Limb (tissue), 2 donors: ENCODE measurements around the gene MAML3.

Experiments used
- DNase-seq, 2 donors: peaks; one replicate each; pipeline ENCODE4 v3.0.0-alpha.2; 2016; ENCODE audit errors: extremely low spot score in 2 of 2

Gene MAML3

GRCh38 chr4:139844459-139845036 lies 309.4 kb downstream of the MAML3 start:
- DNase-seq: no peak

DNA sequence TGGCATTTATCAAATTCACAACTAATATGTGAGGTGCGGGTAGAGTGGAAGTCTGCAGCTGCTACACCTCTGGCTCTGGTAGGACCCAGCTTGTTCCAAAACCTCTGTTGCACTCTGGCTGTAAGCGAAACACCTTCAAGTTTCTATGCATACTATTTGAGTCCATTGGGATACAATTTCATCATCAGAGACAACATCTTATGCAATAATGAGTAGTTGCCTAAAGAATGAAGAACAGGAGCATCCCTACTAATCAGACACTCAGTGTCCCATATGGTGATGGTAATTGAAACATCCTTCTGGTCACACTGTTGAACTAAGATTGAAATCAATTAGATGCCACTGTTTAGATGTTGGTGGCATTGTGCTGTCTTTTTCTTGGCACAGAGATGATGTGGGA lies 309.9 kb downstream of the MAML3 start:
- no peak for DNase-seq

GRCh38 chr4:139843641-139844040 lies 310.3 kb downstream of the MAML3 start:
- no peak for DNase-seq

GRCh38 chr4:139841464-139842195 lies 312.4 kb downstream of the MAML3 start:
- no peak for DNase-seq

DNA sequence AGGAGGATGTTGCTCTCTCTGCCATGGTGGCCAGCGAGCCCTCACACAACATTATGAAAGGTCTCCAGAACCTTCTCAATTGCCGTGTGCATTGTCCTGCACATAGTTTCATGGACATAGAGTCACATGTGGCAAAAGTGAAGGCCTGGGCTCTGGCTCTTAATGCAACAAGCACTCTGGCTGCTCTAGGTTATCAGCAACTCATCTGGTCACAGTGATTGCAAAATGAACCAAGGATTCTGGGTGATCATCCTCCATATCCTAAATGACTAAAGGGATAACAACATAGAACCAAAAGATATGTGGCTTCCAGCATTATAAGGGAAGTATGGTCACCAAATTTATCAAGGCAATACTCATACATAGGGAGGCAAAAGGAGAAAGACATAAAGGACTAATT lies 313.2 kb downstream of the MAML3 start:
- DNase-seq: no peak

DNA sequence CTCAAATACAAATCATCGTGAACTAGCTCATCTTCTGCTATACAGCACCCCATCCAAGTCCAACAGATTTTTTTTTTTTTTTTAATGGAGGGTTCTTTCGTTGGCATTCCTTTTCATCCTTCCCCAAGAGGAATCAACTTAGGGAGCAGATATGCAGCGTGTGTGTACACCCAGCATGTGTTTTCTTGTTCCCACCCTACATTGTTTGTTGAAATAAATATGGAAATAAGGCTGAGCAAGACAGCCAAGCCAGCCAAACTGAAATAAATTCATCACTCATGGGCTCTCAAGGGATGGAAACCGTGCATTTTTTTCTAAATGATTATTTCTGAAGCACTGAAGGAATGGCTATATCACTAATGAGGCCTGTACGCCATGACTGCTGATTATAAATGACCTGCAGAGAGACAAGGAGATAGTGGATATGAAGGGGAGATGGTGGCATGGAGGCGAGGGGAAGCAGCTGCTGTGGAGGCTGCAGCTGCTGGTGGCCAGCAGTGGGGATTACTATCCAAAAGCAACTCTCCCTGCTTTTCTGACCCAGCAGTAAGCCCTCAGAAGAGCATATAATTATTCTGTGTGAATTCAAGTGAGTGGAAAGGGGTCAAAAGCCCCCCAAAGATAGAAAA lies 314.5 kb downstream of the MAML3 start:
- DNase-seq: no peak

- DNase-seq: no peak
These were observed 315.2 kb downstream of the MAML3 start for GRCh38 chr4:139838811-139839210.

DNA sequence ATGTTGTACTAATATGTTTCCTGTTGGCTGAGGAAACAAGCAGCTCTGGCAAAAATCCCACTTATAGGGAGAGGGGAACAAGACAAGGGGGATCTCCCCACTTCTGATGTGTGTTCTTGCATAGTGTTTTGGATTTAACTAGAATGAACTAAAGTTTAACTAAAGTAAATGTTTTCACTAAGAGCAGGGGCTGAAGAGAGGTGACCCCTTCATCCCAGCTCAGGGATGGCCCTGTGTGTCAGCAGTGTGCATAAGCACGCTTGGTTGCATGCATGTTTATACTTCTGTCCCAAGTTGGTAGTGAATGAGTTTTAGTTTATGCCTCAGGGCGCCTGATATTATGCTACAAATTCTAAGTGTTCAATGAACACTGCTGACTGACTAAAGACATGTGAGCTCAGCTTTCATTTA lies 319.0 kb downstream of the MAML3 start:
- DNase-seq: no peak

DNA sequence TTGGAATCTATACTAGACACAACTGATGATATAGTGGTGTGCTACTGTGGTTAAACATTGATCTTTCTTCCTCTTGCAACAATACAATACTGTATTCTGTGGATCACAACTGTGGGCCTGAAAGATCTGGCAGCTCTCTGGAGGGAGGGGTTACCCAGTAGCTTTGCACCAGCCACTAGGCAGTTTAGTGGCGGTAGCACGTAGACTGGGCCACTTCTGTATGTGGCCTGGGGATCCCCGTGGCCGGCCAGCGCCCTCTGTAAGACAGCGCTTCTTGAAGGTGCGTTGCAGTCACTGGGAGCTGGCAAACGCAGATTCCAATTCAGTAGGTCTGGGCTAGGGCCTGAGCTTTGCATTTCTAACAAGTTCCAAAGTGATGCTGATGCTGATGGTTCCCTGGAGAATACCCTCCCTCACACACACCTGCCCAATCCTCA lies 319.7 kb downstream of the MAML3 start:
- no peak for DNase-seq

GRCh38 chr4:139833151-139833910 lies 320.7 kb downstream of the MAML3 start:
- DNase-seq: peak in 1 of 2 donors; percentile 58

DNA sequence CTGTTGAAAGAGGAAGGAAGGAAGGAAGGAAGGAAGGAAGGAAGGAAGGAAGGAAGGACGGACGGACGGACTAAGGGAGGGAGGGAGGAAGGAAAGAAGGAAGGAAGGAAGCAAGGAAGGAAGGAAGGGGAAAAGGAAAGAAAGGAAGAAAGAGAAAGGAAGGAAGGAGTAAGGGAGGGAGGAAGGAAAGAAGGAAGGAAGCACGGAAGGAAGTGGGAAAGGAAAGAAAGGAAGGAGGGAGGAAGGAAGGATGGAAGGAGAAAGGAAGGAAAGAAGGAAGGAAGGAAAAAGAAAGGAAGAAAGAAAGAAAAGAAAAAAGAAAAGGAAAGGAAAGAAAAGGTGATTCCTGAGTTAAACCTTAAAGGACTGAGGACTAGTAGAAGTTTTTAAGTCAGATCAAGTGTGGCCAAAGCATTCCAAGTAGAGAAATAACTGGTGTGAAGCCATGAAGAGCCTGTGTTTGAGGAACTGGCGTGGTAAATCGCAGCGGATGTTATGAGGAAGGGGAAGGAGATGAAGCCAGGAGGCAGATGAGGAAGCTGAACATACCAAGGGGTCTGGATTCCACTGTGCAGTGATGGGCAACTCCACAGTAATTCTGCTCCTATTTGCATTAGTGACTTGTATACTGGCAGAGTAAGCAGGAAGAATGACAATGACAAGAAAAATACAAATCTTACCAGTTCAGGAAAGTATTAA lies 324.9 kb downstream of the MAML3 start:
- DNase-seq: no peak

DNA sequence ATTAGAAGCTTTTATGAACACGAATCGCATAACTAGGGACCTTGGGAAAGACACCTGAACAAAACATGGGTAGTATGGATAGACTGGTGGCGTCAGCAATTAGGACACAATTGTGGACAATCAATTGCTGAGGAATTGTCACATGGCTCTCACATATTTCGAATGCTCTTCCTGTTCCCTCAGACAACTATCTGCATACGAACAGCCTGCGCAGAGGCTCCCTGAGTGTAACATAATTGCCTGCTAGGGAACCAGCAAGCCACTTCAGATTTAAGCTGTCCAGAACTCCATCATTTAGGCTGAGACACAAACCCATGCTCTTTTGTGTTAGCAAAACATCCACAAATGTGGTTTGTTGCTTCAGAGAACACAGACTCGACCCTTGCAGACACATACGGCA lies 327.6 kb downstream of the MAML3 start:
- DNase-seq: no peak

DNA sequence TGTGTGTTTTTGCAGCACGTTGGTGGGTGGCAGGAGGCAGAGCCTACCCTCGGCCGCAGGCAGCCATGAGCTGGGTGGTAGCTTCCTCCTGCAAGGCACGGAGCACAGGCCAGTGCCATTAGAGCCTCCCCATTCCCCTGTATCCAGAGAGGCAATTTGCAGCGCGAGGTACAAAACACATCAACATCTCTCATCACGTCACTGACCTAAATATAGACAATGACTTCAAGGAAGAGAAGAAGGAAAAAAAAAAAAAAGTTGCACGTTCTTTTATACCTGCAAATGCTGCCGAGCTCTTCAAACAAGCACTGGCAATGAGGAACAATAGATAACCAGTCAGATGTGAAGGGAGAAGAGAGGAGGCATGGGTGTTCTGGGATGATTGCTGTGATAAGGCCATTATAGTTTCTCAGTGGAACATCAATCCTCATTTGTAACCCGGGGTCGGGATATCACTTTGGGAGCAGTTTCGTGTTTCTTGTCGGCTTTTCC lies 328.4 kb downstream of the MAML3 start:
- DNase-seq: no peak

- DNase-seq: no peak
These were observed 329.0 kb downstream of the MAML3 start for GRCh38 chr4:139824882-139825522.

DNA sequence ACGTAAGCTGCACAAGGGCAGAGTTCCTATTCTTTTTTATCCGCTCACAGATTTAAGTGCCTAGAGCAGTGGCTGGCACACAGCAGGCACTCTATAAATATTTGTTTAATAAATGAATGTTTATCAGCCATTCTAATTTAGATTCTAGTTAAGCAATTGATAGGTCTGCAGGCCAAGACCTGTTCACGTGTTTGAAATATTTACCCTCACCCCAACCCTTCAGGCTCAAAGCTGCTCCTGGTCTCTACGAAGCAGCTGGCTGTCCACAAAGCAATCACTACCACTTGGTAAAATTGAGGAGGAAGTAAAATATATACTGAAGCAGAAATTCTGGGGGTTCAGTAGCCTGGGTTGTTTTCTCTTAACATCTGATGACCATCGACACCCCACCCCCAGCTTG lies 330.2 kb downstream of the MAML3 start:
- no peak for DNase-seq

- DNase-seq: no peak
These were observed 330.6 kb downstream of the MAML3 start for GRCh38 chr4:139823345-139823744.

DNA sequence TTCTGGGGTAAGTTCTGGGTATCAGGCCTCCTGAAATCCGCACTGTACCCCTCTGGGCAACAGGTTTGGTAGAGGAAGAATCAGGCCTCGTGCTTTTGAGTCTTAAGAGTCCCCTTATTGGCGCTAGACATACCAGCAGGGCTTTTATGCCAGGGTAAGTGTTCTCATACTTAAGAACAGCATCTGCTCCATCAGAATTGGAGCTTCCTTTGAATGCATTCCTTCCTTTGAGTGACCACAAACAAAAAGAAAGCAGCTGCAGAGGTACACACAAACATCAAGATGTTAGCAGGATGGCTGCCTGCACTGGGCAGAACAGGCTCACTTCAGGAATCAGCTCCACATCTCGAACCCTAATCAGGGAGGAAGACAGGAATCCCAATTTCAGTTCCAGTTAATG lies 331.6 kb downstream of the MAML3 start:
- DNase-seq: no peak

DNA sequence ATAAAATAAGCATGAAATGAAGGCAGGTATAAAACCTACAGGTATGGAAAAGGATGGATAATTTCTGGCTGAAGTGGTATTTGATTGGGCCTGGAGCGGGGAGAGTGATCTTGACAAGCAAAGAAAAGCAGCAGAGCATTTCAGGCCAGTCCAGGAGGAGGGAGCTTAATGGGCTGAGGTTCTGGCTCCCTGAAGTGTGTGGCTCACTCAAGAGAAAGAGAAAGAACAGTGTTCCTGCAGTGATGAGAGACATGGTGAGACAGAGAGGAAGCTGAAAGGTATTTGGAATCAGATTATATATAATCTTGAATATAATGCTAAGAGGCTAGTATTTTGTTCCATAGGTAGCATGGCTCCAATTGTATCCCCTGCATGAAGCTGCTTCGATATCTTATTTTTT lies 334.9 kb downstream of the MAML3 start:
- no peak for DNase-seq

DNA sequence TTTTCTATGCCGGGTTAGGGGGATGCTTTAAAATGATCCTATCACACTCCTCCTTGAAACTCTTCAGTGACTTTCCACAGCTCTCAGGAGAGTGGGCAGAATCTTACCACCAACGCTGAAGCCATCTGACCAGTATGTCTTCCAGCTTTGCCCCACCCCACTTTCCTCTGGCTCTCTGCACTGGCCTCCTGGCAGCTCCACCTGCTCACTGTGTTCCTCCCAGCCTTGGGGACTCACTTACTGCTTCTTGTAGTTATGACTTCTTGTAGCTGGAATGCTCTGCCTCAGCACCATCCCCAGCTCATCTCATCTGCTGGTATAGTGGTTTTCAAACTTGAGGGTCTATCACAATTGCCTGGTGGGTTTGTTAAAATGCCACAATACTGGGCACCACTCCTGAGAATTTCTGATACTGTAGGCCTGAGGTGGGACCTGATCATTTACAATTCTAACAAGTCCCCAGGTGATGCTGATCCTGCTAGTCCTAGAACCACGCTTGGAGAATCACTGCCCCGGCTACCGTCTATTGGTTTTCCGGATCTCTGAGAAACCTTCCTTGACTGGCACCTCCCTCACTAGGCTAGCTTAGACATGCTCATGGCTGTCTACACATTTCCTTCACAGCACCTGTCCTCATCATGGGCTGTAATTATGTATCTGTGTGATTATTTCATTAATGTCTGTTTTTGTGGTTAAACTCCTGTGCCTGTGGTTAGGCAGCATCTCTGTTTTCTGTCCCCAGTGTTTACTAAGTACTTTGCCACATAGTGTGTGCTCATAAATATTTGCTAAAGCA lies 336.1 kb downstream of the MAML3 start:
- no peak for DNase-seq

DNA sequence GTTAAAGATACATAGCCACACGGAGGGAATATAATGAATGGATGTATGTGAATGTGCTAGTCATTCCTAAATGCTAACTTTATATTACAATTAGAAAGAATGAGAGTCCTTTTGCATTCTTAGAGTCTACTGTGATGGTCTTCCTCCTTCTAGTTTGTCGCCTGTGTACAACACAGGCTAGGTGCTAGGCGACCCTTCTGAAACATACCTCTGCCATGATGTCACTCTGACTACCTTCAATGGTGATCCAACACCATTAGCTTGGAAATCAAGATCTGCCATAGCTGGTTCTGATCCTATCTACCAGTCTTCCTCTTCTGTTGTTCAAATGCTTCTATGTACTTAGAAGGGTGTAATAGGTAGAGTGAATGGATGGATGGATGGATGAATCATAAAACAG lies 337.1 kb downstream of the MAML3 start:
- no peak for DNase-seq
